ENCODE results near the gene SPOCK2.
"Not testable (repeated sequence)": the region's sequence is repeated elsewhere in the genome, so short reads cannot be mapped to it uniquely, and the experiment has no call there.

The SPOCK2 gene

DNA sequence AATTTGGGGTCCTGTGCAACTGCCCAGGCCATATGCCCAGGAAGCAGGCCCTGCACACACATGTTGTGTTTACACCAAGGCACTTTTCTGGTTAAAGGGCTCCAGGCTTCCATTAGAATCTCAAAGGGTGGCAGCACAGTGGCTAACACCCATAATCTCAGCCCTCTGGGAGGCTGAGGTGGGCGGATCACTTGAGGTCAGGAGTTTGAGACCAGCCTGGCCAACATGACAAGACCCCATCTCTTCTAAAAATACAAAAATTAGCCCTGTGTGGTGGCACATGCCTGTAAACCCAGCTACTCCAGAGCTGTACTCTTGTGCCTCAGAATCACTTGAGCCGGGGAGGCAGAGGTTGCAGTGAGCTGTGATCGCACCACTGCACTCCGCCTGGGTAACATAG is 53.6 kb downstream of the SPOCK2 start:
- no peak for DNase-seq (ENCODE audit: low read depth in 4 of 4, low spot score in 1 of 4)

DNA sequence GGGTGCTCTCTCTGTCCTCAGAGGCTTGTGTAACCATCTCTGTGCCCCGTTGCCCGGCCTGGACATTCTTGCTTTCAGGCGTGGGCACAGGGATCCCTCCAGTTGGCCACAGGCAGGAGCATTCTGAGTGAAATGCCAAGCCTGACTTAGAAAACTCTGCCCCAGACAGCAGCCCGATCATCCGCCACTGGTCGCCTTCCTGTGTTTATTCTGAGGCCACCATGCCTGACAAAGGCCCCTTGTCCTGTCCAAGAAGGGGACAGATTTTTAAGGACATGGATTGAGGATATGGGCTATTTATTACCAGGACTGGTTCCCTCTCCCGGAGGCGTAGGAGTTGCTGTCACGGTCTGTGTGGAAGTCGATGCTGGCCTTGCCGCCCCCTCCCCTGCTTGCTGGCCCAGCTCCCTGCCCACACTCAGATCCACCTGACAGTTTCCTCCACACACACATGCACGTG is 54.3 kb downstream of the SPOCK2 start:
- DNase-seq (ENCODE audit: low read depth in 4 of 4, low spot score in 1 of 4), result no peak

DNA sequence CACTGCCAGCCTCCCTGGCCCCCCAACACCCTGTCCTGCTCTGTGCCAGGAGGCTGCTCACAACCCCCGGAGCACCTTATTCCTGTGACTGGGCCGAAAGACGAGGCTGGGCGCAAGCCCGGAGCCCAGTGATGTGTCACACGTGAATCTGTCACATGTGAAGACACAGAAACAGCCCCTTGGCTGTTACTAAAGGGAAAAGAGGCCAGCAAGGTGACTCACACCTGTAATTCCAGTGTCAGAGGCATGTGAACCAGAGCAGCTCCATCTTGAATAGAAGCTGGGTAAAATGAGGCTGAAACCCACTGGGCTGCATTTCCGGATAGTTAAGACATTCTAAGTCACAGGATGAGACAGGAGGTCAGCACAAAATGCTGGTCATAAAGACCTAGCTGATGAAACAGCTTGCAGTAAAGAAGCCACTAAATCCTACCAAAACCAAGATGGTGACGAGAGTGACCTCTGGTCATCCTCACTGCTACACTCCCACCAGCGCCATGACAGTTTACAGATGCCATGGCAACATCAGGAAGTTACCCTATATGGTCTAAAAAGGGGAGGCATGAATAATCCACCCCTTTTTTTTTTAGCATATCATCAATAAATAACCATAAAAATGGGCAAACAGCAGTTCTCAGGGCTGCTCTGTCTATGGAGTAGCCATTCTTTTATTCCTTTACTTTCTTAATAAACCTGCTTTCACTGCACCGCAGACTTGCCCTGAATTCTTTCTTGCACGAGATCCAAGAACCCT is 55.8 kb downstream of the SPOCK2 start:
- DNase-seq (ENCODE audit: low read depth in 4 of 4, low spot score in 1 of 4), result not testable (repeated sequence)

DNA sequence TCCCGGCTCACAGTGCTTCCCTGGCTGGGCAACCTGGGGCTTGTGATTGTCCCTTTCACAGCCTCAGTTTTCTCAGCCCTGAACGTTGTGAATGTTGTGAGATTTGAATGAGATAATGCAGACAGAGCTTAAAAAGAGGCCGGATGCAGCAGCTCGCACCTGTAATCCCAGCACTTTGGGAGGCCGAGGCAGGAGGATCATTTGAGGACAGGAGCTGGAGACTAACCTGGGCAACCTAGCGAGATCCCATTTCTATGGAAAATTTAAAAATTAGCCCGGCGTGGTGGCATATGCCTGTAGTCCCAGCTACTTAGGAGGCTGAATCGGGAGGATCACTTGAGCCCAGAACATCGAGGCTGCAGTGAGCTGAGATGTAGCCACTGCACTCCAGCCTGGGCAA is 56.6 kb downstream of the SPOCK2 start:
- no peak for DNase-seq (ENCODE audit: low read depth in 4 of 4, low spot score in 1 of 4)

DNA sequence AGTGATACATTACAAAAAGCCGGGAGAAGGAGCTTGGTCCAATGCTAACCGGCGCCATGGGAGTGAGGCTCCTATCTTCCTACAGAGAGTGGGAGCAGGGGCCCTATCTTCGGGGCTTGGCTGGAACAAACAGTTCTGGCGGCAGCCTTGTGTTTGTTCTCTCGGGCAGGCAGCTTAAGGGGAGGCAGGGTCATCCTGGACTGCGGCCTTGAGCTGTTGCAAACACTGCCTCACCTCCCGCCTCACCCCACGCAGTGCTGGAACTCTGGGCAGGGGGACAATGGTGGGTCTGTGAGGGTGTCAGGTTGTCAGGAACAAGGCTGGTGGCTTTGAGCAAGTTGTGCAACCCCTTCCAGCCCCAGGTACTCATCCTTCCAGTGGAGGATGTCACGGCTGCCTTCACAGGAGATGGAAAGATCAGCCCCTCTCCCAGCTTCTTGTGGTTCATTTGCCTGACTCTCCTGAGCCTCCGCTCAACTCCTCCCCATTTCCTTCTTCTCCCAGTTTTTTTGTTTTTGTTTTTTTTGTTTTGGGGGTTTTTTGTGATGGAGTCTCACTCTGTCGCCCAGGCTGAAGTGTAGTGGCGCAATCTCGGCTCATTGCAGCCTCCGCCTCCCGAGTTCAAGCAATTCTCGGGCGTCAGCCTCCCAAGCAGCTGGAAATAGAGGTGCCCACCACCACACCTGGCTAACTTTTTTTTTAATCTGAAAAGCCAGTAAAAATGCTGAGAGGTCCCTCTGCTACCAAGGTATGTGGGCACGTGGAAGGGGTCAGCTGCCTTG is 57.4 kb downstream of the SPOCK2 start:
- no peak for DNase-seq (ENCODE audit: low read depth in 4 of 4, low spot score in 1 of 4)

DNA sequence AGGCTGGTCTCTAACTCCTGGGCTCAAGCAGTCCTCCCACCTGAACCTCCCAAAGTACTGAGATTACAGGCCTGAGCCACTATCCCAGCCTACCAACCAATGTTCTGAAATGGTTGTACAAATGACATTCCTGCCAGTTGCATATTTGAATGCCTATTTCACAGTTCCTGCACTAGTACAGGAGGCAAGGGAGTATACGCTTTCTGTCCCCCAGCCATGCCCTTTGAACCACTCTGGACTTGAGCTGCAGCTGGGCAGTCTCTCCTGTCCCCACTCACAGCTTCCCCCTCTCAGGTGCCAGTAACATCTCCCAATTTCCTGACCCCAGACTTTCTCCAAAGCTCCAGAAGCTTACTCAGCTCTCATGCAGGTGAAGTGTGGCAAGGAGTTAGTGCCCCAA is 58.9 kb downstream of the SPOCK2 start:
- DNase-seq (ENCODE audit: low read depth in 4 of 4, low spot score in 1 of 4), result no peak

DNA sequence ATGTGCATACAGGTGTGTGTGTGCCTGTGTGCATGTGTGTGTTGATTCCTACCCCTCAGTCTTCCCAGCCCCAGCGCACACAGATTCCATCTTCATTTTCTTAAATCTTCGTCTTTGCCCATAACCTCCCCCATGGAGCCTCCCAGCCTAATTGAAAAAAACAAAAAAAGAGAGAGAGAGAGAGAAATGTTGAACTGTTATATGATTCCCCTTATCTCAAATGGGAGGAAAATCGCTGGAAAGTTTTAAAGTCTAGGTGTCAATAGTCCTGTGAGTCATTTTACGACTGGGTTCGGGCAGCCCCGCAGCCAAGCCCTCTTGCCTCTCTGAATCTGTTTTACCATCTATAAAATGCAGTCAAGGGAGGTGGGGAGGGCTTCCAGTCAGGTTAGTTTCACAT is 60.9 kb downstream of the SPOCK2 start:
- DNase-seq (ENCODE audit: low read depth in 4 of 4, low spot score in 1 of 4), result no peak

DNA sequence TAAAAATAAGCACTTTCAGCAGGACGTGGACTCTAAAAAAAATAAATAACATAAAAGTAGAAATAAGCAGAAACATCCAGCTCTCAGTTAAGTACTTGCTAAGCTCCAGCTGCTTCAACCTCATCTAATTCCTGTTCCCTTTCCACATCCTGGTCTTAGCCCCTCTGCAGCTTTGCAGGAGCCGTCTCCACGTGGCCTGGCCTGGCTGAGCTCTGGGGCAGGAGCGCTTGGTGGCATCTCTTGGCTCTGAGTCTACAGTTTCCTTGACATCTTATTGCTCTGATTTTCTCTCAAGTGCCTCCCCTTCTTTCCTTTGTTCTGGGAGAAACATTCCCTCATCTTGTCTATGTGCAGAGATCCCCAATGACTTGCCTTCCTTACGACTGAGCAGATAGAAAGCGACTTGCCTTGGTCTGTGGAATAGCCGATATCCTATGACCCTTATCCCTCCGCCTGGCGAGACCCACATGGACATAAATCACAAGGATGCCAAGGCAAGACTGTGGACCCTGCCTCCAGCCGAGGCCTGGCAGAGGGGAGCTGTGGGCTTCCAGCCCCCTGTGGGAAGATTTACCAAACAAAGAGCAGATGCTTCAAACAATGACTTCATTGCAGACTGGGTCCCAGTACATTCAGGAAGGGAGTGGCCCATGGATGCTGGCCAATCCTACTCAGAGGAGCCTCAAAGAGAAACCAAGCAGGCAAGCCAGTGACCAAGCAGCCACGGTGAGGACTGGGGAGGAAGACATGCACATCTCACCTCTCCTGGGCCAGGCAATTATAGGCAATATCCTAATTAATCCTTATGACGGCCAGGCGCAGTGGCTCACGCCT is 61.9 kb downstream of the SPOCK2 start:
- DNase-seq (ENCODE audit: low read depth in 4 of 4, low spot score in 1 of 4), result no peak

DNA sequence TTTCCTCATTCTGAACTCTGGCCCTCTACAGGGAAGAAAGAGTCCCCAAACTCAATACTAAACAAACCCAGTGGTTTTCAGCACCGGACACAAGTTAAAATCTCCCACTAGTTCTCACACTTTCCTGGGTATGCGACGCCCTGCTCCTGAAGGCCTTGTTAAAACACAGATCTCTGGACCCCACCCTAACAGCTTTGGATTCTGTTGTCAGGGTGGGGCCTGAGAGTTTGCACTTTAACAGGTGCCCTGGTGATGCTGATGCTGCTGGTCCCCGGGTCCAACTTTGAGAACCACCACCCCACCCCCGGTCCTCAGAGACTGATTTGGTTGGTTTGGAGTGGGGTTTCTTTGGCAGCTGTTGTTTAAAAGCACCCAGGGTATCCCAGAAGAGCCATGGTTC is 62.5 kb downstream of the SPOCK2 start:
- no peak for DNase-seq (ENCODE audit: low read depth in 4 of 4, low spot score in 1 of 4)

DNA sequence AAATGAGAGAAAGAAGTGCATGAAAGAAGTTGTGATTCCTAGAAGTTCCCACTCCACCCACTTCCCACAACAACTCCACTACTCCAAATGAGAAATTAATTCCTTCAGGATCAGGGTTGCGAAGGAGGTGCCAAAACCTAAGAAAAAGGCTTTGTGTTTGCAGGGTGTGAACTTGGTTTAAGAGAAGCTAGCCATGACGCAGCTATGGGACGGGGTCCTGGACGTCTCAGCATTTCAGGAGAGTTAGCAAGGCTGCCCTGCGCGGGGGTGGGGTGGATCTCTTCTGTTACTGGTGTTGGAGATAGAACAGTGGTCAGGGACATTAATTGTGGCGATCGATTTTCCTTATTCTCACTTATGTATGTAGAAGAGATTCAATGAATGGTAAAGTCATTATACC is 63.0 kb downstream of the SPOCK2 start:
- no peak for DNase-seq (ENCODE audit: low read depth in 4 of 4, low spot score in 1 of 4)

DNA sequence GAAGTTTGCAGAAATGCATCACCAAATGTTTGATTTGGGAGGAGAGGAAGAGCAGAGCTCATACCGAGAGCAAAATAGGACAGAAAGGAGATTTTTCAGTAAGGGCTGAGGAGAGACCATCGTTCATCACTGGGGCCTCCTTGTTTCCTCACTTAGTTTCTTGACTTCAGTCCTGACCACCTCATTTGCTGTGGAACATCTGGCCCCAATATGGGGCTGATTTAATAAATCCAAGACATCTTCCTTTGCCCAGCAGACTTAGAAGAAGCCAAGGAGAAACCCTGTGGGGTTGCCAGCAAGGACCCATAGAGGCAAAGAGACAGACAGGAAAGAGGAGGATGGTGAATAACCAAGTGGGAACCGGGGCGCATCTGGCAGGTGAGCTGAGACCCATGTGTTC is 63.8 kb downstream of the SPOCK2 start:
- no peak for DNase-seq (ENCODE audit: low read depth in 4 of 4, low spot score in 1 of 4)

DNA sequence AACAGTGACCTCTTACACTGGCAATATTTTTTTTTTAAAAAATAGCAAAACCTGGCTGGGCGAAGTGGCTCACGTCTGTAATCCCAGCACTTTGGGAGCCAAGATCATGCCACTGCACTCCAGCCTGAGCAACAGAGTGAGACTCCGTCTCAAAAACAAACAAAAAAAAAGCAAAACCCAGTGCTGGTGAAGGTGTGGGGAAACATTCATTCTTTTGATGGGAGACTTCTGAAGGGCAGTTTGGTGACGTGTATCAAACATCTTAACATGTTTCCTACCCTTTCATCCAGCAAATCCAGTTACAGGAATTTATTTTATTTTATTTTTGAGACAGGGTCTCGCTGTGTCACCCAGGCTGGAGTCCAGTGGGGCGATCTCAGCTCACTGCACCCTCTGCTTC is 66.1 kb downstream of the SPOCK2 start:
- DNase-seq (ENCODE audit: low read depth in 4 of 4, low spot score in 1 of 4), result no peak

DNA sequence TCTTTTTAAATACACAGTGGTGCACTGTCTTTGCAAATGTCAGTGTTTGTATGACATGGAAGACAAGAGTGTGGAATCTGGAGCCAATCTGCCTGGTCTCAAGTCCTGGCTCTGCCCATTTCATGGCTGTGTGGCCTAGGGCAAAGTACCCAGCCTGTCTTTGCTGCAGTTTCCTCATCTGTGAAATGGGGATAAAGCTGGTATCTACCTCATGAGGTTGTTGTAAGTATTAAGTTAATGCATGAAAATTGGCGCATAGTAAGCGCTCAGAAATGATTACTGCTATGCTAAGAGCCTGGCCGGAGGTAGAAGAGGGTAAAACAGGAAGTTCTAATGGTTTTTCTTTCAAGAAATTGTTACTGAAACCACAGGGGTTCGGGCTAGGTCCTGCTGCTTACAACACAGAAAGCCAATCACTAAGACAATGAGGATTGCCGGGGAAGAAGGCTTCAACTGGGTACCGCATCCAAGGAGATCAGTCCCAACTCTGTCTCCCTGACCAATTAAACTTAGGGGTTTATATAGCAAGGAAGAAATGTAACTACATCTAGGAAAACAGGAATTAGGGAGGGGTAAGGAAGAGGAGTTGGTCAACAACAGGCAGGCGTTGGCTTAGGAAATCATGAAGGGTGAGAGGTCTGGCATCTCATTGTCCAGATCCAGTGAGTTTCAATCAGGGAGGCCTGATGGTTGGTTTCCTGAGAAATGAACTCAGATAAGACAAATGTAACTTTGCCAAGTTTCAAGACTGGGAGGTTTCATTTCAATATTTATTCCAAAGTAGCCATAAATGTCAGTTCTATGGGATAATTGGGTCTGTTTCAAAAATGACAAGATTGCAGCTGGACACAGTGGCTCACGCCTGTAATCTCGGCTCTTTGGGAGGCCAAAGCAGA is 67.2 kb downstream of the SPOCK2 start:
- DNase-seq (ENCODE audit: low read depth in 4 of 4, low spot score in 1 of 4), result no peak

DNA sequence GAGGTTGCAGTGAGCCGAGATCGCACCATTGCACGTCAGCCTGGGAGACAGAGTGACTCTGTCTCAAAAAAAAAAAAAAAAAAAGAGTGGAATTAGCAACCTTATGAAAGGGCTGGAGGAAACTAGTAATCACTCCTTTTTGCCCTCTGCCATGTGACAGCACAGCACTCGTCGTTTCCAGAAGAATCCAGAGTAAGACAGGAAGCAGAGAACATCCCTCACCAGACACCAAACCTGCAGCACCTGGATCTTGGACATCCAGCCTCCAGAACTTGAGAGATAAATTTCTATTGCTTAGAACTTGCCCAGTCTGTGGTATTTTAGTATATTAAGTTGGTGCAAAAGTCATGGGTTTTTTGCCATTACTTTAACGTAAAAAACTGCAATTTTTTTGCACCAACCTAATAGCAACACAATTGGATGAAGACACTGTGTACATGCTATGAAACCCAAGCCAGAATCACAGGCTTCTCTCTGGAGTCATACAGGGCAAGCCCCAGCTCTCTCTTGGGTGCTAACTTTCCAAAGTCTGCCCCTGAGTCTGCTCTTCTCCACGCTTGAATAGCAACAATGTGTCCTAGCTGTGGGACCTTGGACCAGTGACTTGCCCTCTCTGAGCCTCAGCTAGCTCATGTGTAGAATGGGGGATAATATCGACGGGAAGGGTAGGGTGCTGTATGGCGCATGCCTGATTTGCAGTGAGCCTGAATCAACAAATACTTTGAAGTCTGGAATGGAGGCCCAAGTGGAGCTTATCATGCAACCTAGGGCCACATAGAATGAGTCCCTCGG is 69.1 kb downstream of the SPOCK2 start:
- DNase-seq (ENCODE audit: low read depth in 4 of 4, low spot score in 1 of 4), result no peak

DNA sequence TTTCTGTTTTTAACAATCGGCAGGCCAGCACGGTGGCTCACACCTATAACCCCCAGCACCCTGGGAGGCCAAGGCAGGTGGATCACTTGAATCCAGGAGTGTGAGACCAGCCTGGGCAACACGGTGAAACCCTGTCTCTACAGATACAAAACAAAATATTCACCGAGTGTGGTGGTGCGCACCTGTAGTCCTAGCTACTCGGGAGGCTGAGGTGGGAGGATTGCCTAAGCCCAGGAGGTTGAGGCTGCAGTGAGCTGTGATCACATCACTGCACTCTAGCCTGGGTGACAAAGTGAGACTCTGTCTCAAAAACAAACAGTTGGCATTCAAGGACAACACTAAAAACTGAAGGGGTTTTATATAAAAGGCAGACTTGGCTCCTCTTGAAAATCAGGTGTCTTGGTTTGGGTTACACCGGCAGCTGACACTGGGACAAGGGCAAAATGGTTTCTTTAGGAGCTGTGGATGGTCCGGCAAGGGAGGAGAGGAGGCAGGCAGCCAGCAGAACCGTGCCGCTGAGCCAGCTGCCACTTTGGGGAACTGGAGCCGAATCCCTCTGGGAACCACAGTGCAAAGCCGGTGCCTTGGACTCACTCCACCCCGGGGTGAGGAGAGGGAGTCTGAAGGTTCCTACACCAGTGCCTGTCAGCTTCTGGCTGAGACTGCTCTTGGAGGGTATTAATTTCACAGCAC is 71.6 kb downstream of the SPOCK2 start:
- DNase-seq (ENCODE audit: low read depth in 4 of 4, low spot score in 1 of 4), result no peak

DNA sequence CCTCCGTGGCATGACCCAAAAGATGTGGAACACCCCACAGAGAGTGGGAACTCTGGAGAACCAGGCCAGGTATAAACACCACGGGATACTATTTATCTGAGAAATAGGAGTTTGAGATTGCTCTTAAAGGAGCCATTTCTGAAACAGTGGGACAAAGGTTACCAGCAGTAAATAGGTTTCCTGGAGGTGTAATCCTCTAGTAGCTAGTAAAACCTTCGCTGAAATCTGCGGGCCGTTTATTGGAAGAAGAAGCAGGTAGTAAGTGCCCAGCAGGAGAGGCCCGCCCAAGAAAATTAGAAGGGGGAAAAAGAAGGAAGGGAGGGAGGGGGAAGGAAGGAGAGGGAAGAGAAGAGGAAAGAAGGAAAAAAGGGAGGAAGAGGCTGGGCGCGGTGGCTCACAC is 72.5 kb downstream of the SPOCK2 start:
- no peak for DNase-seq (ENCODE audit: low read depth in 4 of 4, low spot score in 1 of 4)

DNA sequence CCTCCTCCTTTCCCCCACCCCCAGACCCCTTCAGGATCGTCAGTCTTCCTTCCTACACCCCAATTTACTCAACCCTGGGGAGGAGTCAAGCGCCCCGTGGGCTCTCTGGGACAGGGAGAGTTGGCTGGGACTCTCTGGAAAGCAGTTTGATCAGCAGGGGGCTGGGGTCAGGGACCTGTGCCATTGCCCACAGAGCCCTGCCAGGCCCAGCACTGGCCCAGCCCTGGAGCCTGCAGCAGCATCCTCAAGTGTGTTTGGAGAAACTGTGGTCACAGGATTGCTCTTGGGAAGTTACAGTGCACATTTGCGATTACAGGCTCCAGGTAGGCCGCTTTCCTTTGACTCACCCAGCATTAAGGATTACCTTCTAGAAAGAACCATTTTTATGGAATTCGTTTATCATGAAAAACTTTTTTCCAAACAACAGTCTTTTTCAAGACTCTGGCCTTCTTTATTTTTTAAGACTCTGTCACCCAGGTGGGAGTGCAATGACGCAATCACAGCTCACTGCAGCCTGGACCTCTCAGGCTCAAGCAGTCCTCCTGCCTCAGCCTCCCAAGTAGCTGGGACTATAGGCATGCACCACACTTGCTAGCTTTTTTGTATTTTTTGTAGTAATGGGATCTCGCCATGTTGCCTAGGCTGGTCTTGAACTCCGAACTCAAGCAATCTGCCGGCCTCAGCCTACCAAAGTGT is 73.4 kb downstream of the SPOCK2 start:
- DNase-seq (ENCODE audit: low read depth in 4 of 4, low spot score in 1 of 4), result no peak

DNA sequence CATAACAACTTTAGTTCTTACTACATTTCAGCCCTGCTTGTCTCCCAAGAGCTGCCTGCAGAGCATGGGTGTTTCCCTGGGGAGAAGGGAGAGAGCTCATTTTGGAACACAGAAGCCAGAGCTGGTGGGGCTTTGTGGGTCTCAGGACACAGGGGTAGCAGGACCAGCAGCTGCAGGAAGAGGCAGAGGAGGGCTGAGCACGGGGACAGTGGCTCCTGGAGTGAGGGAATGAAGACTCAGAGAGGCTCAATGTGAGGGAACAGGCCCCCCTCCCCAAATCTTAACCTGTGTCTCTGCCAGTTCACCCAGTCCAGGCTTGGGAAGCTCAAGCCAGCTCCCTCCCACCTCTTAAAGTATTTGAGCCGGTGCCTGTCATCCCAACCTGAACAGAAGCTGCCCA is 74.2 kb downstream of the SPOCK2 start:
- no peak for DNase-seq (ENCODE audit: low read depth in 4 of 4, low spot score in 1 of 4)
